Colonic mucosa (tissue), 4 donors: ENCODE results near the gene MPO. TPM values are rescaled to one million over a fixed set of nuclear protein-coding genes. Genes with fewer than 3 reads are reported as not detected.

Experiments
- DNase-seq: peaks from one replicate; pipeline ENCODE4 v3.0.0-alpha.2; 2020
- H3K27ac ChIP-seq: fragments of 200-600 bp; one replicate; pipeline ENCODE4 v1.8.0; 2021
- H3K27me3 ChIP-seq: fragments of 200-600 bp; one replicate; pipeline ENCODE4 v1.8.0; 2021
- H3K36me3 ChIP-seq: fragments of 200-600 bp; one replicate; pipeline ENCODE4 v1.8.0; 2021
- H3K4me1 ChIP-seq: fragments of 200-600 bp; one replicate; pipeline ENCODE4 v1.8.0; 2021; ENCODE audit warnings: mild to moderate bottlenecking
- H3K4me3 ChIP-seq: fragments of 200-600 bp; one replicate; pipeline ENCODE4 v1.8.0; 2021
- H3K9ac ChIP-seq, 2 donors: one replicate each; pipeline ENCODE4 v1.7.0; 2013; ENCODE audit warnings: control low read depth in 2 of 2, low read depth in 2 of 2, low read length in 2 of 2
- H3K9me3 ChIP-seq: fragments of 200-600 bp; one replicate; pipeline ENCODE4 v1.8.0; 2021
- intact Hi-C: fragments of 100-400 bp; cut with DNase I; formaldehyde crosslinking; loops from one replicate; pipeline ENCODE4 v1.14.1; 2022
- total RNA-seq, 2 donors: library from RNA; stranded (reverse); fragmentation: NEBNext Ultra II Directional in 1 of 2; extraction: Animal tissue kit (Norgen Biotek cat#: 25700) in 1 of 2; gene quantifications; one replicate each; pipeline ENCODE4 v1.2.1, GENCODE V29; 2021
- TF ChIP-seq, protein P1 (sequence below): fragments of 200-600 bp; IDR thresholded peaks from one replicate; pipeline ENCODE4 v1.8.0; 2022; ENCODE audit warnings: antibody characterized with exemption, mild to moderate bottlenecking
- donor health status: healthy.
- donor health status: DM: no; HTN: no; CAD: no.
- donor health status: DM: no; HTN: no; CAD: no.

Gene MPO
- total RNA-seq, 2 donors from 2014 or later, result not detected

DNA sequence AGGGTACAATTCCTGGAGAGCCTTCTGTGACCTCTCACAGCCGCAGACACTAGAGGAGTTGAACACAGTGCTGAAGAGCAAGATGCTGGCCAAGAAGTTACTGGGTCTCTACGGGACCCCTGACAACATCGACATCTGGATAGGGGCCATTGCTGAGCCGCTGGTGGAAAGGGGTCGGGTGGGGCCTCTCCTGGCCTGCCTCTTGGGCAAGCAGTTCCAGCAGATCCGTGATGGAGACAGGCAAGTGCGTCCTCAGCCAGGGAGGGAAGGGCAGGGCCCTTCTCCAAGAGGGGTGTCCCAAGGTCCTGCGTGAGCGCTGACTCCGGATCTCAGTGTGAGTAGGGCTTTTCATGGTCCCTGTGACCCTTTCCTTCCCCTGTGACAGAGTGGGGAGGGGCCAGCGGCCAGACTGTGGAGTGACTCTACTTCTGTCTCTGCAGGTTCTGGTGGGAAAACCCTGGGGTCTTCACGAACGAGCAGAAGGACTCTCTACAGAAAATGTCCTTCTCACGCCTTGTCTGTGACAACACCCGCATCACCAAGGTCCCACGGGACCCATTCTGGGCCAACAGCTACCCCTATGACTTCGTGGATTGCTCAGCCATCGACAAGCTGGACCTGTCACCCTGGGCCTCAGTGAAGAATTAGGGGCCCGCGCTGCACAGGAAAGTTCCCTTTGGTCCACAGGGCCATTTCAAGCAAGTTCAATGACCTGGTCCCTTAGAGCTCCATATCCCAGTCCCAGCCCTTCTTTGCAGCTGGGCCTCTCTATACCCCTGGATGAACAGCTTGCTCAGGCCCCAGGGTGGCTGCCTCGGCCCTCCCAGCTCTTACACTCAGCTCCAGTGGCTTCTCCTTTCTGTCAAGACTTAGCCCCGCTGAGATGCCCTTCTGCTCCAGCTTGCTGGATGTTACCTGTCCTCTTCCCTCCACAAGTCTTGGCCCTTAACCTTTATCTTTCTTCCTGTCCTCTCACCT lies 13.1 kb downstream of the MPO start:
- intact Hi-C loops, result no loop called here
- TF ChIP-seq, protein P1, sequence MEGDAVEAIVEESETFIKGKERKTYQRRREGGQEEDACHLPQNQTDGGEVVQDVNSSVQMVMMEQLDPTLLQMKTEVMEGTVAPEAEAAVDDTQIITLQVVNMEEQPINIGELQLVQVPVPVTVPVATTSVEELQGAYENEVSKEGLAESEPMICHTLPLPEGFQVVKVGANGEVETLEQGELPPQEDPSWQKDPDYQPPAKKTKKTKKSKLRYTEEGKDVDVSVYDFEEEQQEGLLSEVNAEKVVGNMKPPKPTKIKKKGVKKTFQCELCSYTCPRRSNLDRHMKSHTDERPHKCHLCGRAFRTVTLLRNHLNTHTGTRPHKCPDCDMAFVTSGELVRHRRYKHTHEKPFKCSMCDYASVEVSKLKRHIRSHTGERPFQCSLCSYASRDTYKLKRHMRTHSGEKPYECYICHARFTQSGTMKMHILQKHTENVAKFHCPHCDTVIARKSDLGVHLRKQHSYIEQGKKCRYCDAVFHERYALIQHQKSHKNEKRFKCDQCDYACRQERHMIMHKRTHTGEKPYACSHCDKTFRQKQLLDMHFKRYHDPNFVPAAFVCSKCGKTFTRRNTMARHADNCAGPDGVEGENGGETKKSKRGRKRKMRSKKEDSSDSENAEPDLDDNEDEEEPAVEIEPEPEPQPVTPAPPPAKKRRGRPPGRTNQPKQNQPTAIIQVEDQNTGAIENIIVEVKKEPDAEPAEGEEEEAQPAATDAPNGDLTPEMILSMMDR, result no peak
- no peak overlapping the region for H3K9ac ChIP-seq
- no peak for DNase-seq
- H3K36me3 ChIP-seq, result no peaks in the 10 kb centered on the region
- H3K4me1 ChIP-seq, result no peaks in the 10 kb centered on the region
- no peak overlapping the region for H3K27ac ChIP-seq
- no peak overlapping the region for H3K4me3 ChIP-seq
- no peaks in the 10 kb centered on the region for H3K27me3 ChIP-seq
- H3K9me3 ChIP-seq, result no peaks in the 10 kb centered on the region

DNA sequence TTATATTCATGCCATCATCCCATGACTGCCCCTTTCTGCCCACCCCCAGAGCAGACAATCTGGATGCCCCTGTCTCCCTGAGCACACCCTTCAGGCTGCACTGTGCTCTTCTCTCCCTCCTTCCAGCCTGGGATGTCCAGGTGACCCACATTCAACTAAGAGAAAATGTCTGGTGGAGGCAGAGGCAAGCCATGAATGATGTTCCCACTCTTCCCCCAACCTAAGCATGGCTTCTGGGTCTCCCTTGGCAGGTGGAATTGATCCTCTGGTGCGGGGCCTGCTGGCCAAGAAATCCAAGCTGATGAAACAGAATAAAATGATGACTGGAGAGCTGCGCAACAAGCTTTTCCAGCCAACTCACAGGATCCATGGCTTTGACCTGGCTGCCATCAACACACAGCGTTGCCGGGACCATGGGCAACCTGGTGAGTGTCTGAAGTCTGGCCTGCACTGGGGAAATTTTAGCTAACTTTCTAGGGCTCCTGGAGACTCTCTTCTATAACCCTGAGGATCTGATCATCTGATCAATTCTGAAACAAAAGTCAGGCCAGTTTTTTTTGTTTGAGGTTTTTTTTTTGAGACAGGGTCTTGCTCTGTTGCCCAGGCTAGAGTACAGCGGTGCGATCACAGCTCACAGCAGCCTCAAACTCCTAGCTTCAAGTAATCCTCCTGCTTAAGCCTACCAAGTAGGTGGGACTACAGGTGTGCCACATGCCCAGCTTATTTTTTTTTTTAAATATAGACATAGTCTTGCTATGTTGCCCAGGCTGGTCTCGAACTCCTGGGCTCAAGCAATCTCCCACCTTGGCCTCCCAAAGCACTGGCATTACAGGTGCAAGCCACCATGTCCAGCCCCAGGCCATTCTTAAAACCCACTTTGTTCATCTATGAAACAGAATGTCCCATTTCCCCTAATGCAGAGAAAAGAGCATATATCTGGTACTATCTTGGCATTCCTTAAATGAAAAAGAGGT lies 14.5 kb downstream of the MPO start:
- intact Hi-C loops, result no loop called here
- no peak overlapping the region for H3K27ac ChIP-seq
- H3K9ac ChIP-seq, result no peak overlapping the region
- peak; percentile 2 for DNase-seq
- no peaks in the 10 kb centered on the region for H3K36me3 ChIP-seq
- H3K4me1 ChIP-seq, result no peaks in the 10 kb centered on the region
- no peak overlapping the region for H3K4me3 ChIP-seq
- H3K27me3 ChIP-seq, result no peaks in the 10 kb centered on the region
- TF ChIP-seq, protein P1, result no peak
- no peaks in the 10 kb centered on the region for H3K9me3 ChIP-seq

DNA sequence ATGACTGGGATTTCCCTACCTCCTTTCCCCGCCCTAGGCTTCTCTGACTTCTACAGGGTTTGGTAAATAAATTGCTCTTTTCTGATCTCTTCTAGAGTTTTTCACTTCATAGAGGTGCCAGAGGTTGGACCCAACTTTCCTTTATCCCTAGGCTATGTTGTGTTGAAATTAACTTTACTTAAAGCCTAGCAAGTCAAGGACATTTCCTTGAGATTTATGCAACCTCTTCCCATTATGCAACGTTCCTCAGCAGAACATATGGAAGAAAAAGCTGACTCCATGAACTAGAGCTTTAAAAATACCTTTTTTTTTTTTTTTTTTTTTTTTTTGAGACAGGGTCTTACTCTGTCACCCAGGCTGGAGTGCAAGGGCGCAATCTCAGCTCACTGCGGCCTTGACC lies 15.5 kb downstream of the MPO start:
- DNase-seq, result no peak
- no peaks in the 10 kb centered on the region for H3K36me3 ChIP-seq
- H3K9ac ChIP-seq, result no peak overlapping the region
- H3K9me3 ChIP-seq, result no peaks in the 10 kb centered on the region
- no peaks in the 10 kb centered on the region for H3K4me1 ChIP-seq
- H3K27ac ChIP-seq, result no peak overlapping the region
- H3K4me3 ChIP-seq, result no peak overlapping the region
- TF ChIP-seq, protein P1, result no peak
- intact Hi-C loops, result no loop called here
- peaks cover 6% of the 10 kb centered on the region for H3K27me3 ChIP-seq

DNA sequence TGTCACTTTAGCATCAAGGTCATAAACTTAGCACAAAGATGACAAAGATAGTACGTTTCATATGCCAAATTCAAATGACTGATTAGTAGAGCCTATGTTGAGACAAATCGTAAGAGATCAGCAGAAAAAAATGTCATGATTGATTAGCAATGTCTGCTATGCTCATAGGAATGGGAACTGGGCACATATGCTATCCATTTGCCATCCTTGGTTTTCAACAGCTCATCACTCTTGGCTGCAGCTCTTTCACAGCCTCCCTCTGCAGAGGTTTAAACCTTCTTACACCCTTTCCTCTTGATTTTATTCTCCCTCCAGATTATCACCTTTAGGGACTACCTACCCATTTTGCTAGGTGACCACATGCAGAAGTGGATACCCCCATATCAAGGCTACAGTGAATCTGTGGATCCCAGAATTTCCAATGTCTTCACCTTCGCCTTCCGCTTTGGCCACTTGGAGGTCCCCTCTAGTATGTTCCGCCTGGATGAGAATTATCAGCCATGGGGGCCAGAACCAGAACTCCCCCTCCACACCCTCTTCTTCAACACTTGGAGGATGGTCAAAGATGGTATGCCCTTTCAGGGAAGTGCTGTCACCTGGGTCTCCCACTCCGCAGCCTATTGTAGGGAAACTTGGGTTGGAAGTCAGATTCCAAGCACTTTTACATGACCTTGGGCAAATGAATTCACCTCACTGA lies 16.2 kb downstream of the MPO start:
- H3K27me3 ChIP-seq, result peaks cover 6% of the 10 kb centered on the region
- TF ChIP-seq, protein P1, result no peak

DNA sequence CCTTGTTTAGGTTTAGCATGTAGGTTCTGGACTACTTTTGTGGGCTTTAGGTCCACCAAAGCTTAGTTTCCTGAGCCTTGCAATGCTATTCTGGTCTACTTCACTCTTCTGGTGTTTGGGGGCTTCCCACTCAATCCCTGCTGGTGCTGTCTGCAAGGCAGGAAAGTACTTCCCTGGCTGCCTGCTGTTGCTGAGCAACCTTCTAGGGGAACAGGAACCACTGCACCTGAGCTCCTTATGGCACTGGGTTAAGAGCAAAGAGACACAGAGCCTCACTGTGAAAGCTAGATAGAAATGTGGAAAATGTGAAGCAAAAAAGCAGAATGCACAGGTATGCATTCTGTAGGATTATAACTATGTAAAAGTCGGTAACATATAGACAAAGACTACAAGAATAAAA lies 17.0 kb downstream of the MPO start:
- H3K9ac ChIP-seq, result no peak overlapping the region
- intact Hi-C loops, result no loop called here
- H3K27me3 ChIP-seq, result peaks cover 6% of the 10 kb centered on the region

More for the DNA sequence above, 16.2 kb downstream of the MPO start:
- Histone ChIP-seq H3K36me3 (no peaks in the 10 kb centered on the region), H3K4me1 (no peaks in the 10 kb centered on the region), H3K9me3 (no peaks in the 10 kb centered on the region), H3K27ac (no peak overlapping the region), H3K4me3 (no peak overlapping the region), H3K9ac (no peak overlapping the region)
- DNase-seq, result peak; percentile 1
- intact Hi-C loops, result no loop called here

More for the DNA sequence above, 17.0 kb downstream of the MPO start:
- H3K27ac ChIP-seq, result no peak overlapping the region
- H3K4me3 ChIP-seq, result no peak overlapping the region
- no peaks in the 10 kb centered on the region for H3K9me3 ChIP-seq
- DNase-seq, result peak; percentile 8
- TF ChIP-seq, protein P1, result no peak
- H3K36me3 ChIP-seq, result no peaks in the 10 kb centered on the region
- no peaks in the 10 kb centered on the region for H3K4me1 ChIP-seq
